ENCODE results near the gene TTC28.
"Not testable (repeated sequence)": the region's sequence is repeated elsewhere in the genome, so short reads cannot be mapped to it uniquely, and the experiment has no call there.

Gene TTC28

GRCh38 chr22:28171712-28172111 is 507.9 kb downstream of the TTC28 start:
- no peak for DNase-seq

GRCh38 chr22:28171115-28171514 is 508.5 kb downstream of the TTC28 start:
- no peak for DNase-seq

GRCh38 chr22:28169314-28169713 is 510.3 kb downstream of the TTC28 start:
- not testable (repeated sequence) for DNase-seq

DNA sequence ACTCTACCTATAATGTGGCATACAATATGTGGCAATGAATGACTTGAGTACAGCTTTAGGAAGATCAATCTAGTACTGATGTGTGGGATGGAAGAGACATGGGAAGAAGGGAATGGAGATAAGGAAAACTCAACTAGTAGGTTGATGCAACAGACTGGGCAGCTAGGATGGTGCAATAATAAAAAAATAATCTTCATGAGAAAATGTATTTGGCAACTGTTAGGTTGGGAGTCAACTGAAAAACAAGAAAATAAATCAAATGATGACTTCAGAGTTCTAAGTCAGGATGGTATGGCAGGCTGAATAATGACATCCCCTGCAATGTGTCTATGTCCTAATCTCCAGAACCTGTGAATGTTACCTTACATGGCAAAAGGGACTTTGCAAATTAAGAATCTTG is 523.8 kb downstream of the TTC28 start:
- DNase-seq: no peak

DNA sequence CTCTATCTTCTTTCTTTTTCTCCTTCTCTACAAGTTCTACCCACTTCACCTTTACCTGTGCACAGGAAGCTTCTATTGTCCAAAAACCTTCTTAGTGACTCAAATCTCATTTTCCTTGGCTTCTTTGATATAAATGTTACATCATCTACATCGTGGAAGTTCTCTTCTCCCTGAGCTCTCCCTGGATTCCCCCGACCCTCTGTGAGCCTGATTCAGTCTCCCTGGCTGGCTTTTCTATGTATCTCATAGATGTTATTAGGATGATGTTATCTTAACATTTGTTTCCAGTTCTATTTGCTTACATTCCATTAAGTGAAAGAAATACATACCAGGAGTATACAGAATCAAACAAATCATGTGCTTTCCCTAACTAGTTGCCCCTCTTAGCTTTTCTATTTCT is 524.8 kb downstream of the TTC28 start:
- no peak for DNase-seq

GRCh38 chr22:28151151-28151816 is 528.4 kb downstream of the TTC28 start:
- no peak for DNase-seq

DNA sequence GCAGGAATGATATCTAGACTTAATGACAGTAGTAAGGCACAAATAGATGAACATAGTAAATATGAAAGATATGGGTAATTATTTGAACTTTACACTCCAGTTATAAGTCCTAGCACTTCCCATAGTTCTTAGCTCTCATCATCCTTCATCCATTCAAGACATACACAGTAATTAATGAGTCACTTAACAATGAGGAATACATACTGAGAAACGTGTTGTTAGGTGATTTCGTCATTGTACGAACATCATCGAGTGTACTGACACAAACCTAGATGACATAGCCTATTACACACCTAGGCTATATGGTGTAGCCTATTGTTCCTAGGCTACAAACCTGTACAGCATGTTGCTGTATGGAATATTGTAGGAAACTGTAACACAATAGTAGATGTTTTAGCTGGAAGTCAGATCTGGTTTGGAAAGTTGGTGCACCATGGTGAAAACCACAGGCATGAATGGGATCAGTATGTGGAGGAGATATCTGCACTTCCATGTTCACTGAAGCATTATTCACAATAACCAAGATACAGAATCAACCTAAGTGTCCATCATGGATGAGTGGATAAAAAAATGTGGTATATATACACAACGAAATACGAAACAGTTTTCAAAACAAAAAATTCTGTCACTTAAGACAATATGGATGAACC is 530.7 kb downstream of the TTC28 start:
- DNase-seq: no peak

DNA sequence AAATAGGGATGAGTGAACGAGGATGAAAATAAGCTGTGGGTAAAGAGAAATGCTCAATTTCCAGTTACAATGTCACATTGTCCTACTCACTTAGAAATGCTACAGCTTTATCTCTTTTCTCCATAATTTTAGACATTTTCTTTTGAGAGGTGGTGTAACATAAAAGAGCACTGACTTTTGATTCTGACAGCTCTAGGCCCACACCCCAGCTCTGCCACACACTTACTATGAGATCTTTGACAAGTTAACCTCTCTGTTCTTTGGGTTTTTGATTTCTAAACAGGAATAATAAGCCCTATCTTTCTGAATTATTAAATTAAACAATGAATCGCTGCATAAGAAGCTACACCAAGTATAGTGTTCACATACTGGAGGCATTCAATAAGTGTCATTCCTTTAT is 532.2 kb downstream of the TTC28 start:
- DNase-seq: no peak

DNA sequence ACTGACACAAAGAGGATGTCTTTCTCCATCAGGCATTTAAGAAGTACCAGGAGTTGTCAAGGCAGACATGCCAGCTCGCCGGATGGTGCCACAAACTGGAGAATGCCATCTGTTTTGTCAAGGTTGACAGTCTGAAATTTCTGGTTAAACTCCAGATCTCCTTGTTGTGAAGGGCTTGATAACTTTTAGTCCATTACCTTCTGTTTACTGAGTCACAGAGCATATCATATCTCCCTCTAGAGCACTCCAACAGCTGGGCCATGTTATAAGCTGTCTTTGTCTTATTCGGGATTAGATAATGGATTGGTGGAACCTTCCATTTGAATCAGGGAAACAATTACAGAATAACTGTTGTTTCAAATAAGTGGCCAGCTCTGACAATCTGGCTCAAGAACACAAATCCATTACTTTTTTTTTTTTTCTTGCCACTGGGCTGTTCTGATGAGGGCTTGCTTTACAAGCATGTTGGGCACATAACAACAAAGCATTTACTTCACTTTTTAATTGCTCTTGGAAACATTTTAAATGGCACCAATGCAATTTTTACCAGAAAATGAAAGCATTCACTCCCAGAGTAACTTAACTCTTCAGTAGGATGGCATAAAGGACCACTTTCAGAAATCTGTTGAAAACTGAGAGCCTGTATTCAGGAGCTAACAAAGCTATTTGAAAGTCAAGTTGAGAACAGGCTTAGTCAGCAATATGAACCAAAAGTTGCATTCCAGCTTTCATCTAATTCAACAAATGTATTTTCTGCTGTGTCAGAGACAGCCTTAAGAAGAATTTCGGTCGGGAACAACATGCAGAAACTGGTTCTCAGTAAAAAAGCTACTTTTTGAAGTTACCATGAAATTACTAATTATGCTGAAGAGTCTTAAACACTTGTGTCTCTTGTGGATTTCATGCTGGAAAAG is 533.0 kb downstream of the TTC28 start:
- no peak for DNase-seq

- no peak for DNase-seq
Observed at GRCh38 chr22:28143961-28144745, 535.5 kb downstream of the TTC28 start.

DNA sequence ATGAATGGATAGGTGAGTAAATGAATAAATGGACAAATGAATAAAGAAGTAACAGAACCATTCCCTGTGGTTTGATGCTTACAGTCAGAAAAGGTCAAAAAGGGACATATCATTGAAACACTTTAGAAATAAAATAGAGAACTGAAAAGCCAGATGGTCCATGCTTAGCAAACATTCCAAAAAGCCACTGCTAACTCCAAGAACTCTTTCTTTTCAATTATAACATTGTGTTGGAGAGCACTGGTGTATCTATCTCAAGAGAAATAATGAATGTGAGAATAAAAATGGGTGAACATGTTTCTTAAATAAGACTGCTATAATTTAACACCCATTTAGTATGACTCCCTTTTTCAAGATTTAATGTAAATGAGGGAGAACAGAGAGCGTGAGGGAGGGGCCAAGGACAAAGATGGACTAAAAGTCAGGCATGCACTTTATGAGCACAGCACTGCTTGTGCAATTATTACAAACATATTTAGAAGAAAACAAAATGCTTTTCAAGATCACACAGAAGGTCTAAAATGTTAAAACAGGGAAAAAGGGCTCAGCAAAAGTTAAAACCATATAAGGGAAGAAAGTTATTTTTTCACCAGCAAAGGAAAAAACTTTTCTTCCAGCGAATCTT is 536.3 kb downstream of the TTC28 start:
- DNase-seq: no peak

DNA sequence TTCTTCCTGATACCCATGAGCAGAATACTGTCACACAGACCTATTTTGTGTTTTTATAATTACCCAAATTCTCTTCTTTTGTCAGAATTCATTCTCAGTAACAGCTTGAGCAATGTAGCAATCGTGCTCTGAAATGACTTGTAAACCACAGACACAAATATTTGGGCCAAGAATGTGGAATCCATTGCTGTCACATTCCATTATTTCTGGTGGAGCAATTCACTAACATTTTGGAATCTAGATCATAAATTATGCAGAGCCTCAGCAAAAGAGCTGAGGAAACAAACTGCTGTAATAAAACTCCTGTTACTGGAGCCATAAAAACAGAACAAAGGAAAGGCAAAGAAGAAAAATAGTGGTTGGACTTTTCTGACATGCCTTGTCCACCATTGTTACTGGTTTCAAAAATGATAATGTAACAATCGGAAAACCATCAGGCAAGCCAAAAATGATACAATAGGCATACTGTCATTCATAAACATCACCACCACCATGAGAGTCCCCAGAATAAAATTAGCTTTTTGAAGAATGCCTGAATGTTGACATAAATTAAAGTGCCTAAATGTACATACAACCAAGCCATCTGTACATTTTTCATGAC is 537.2 kb downstream of the TTC28 start:
- no peak for DNase-seq

GRCh38 chr22:28141614-28142013 is 538.0 kb downstream of the TTC28 start:
- no peak for DNase-seq

GRCh38 chr22:28139961-28140360 is 539.7 kb downstream of the TTC28 start:
- no peak for DNase-seq

- DNase-seq: no peak
Observed at GRCh38 chr22:28139516-28139915, 540.1 kb downstream of the TTC28 start.

DNA sequence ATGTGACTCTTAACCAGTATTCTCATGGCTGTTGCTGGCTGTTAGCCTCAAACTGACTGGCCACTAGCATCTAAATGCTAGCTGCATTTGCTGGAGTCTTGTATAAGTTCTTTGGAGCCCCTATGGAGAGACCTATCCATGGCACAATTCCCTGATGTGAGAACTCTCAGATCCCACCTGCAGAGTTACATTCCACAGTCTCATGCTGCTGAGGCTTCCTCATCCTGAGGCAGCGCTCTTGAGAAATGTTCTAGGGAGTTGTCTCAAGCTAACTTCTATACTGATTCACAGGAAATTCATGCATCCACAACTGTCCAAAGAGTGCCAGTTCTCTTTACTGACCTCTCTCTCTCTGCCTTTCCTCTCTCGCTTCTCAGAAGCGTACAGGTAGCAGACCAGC is 542.6 kb downstream of the TTC28 start:
- no peak for DNase-seq

DNA sequence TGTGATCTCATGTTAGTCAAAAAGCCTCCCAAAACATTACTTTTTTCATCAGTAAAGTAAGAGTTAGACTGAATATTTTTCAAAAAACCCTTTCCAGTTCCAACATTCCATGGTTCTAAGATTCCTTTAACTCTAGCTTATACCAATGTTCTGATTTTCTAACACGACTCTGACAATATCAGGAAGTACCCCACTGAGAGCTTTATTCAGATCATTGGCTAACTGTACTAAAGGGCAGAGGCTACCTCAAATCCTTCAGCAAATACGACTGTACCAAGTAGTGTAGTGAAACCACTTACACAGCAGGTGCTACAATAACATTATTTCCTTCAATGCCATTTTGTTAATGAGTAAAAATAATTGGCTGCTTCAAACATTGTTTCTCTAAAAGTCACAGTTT is 547.2 kb downstream of the TTC28 start:
- no peak for DNase-seq

GRCh38 chr22:28129319-28129962 is 550.2 kb downstream of the TTC28 start:
- DNase-seq: no peak

DNA sequence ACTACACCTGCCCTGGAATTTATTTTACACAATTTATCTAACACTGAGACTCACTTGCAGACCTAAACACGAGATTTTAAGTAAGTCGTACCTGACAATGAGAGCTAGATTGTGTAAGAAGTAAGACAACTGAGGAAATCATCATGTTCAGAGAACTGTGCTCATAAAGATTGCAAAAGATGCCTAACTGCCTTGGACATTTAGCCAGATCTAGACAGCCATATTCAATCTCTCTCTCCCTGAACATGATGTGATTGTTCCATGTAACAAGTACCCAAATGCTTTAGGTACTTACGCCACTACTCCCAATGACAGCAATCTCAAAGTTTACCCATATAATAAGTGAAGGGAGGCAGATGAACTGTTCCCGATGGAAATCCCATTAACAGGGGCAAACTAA is 550.8 kb downstream of the TTC28 start:
- DNase-seq: no peak

GRCh38 chr22:28125799-28126198 is 553.8 kb downstream of the TTC28 start:
- no peak for DNase-seq

DNA sequence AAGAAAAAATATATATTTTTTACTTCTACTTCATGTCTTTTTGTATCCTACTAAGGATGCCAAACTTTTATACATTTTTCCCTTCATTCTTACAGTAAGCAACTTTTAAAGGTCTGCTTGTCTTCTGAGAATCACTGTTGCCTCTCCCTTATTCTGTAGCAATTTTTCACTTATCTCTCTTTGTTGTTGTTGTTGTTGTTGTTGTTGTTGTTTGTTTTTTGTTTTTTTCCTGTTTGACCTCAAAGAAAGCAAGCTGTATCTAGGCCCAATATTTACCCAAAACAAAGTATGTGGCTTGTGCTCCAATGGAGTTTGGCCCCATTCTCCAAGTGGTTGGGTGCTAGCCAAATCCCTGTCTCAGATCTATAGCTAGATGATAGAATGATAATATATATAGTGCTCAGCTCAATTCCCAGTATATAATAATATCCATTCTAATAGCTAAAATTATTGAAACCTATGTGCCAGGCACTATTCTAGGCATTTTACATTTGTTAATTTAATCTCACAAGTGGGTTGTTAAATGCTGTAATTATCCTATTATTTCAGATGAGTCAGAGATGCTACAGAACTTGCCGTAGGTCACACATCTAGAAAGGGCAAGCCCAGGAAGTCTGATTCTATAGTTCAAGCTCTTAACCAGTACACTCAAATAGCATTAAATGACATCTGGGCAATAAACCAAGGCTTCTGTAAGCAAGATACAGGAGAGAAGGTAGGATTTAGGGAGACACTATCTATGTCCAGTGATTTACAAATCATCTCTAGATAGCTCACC is 555.5 kb downstream of the TTC28 start:
- DNase-seq: no peak

All from stimulated activated CD4-positive, alpha-beta T cell treated with anti-CD3 and anti-CD28 coated beads, Interleukin-4, amount 100 ng/mL, for 24 hours (primary cell).